Skeletal muscle satellite cell (primary cell): ENCODE data around the gene WBP4. TPM values are rescaled to one million over a fixed set of nuclear protein-coding genes. Genes with fewer than 3 reads are reported as not detected.

Experiments
- H3K27me3 ChIP-seq: 2 replicates; pipeline ENCODE4 v1.7.0; 2013; ENCODE audit warnings: low read length; ENCODE audit not compliant: control insufficient read depth, insufficient read depth
- H3K36me3 ChIP-seq: 2 replicates; pipeline ENCODE4 v1.7.0; 2013; ENCODE audit warnings: mild to moderate bottlenecking, control low read depth, low read length; ENCODE audit not compliant: insufficient read depth
- H3K4me1 ChIP-seq: 2 replicates; pipeline ENCODE4 v1.7.0; 2013; ENCODE audit warnings: low read length; ENCODE audit not compliant: control insufficient read depth, insufficient read depth
- H3K4me2 ChIP-seq: 2 replicates; pipeline ENCODE4 v1.7.0; 2013; ENCODE audit warnings: mild to moderate bottlenecking, low read length
- H3K4me3 ChIP-seq: 2 replicates; pipeline ENCODE4 v1.7.0; 2013; ENCODE audit warnings: low read length
- H3K9ac ChIP-seq: 2 replicates; pipeline ENCODE4 v1.7.0; 2013; ENCODE audit warnings: mild to moderate bottlenecking, low read depth, low read length, moderate library complexity
- H3K9me3 ChIP-seq: replicated peaks from 2 replicates; pipeline ENCODE4 v1.7.0; 2013; ENCODE audit warnings: mild to moderate bottlenecking, control low read depth, low read length
- total RNA-seq: library from RNA; depleted of rRNA; stranded (reverse); fragments of >200 nt; gene quantifications from 2 replicates; pipeline ENCODE4 v1.2.3, GENCODE V29; 2012; rRNA removed

Gene WBP4
- total RNA-seq = 3.5 and 5.1 TPM in 2 replicates

- no peaks in the 10 kb centered on the region for H3K9me3 ChIP-seq
- peaks cover 48% of the 10 kb centered on the region for H3K4me1 ChIP-seq
- no peaks in the 10 kb centered on the region for H3K27me3 ChIP-seq
- H3K4me2 ChIP-seq = peak within 1 kb of the TSS; percentile 92
- H3K36me3 ChIP-seq = peaks cover 20% of the 10 kb centered on the region
- H3K4me3 ChIP-seq = peak within 1 kb of the TSS; percentile 98
- H3K9ac ChIP-seq = peak within 1 kb of the TSS; percentile 98
These were observed at the start of gene WBP4 for GRCh38 chr13:41061075-41061913. WBP4 (plus strand) TSS chr13:41061509; CDS start chr13:41061674, 165 bp downstream.

- Histone ChIP-seq H3K9ac (no peak overlapping the region), H3K4me1 (peaks cover 11% of the 10 kb centered on the region), H3K36me3 (no peaks in the 10 kb centered on the region)
These were observed 48.8 kb upstream of the WBP4 start for GRCh38 chr13:41012536-41012935.

GRCh38 chr13:41013835-41014234, 47.5 kb upstream of the WBP4 start:
- H3K36me3 ChIP-seq = no peaks in the 10 kb centered on the region
- no peaks in the 10 kb centered on the region for H3K9me3 ChIP-seq
- no peak overlapping the region for H3K4me2 ChIP-seq
- H3K9ac ChIP-seq = no peak overlapping the region
- H3K4me1 ChIP-seq = peaks cover 7% of the 10 kb centered on the region
- H3K4me3 ChIP-seq = no peak overlapping the region
- H3K27me3 ChIP-seq = no peaks in the 10 kb centered on the region

More at GRCh38 chr13:41012536-41012935, 48.8 kb upstream of the WBP4 start:
- Histone ChIP-seq H3K27me3 (no peaks in the 10 kb centered on the region), H3K9me3 (no peaks in the 10 kb centered on the region), H3K4me2 (no peak overlapping the region), H3K4me3 (no peak overlapping the region)

- H3K4me1 ChIP-seq = peaks cover 13% of the 10 kb centered on the region
- H3K4me2 ChIP-seq = no peak overlapping the region
- H3K9ac ChIP-seq = no peak overlapping the region
- H3K27me3 ChIP-seq = no peaks in the 10 kb centered on the region
- no peaks in the 10 kb centered on the region for H3K9me3 ChIP-seq
- H3K4me3 ChIP-seq = no peak overlapping the region
- H3K36me3 ChIP-seq = no peaks in the 10 kb centered on the region
These were observed 45.4 kb upstream of the WBP4 start for GRCh38 chr13:41015920-41016319.

- no peak overlapping the region for H3K9ac ChIP-seq
These were observed 44.1 kb upstream of the WBP4 start for GRCh38 chr13:41017159-41017558.

GRCh38 chr13:41017817-41018601, 43.3 kb upstream of the WBP4 start:
- Histone ChIP-seq H3K9ac (no peak overlapping the region), H3K4me1 (peaks cover 13% of the 10 kb centered on the region), H3K9me3 (no peaks in the 10 kb centered on the region), H3K36me3 (no peaks in the 10 kb centered on the region), H3K4me2 (no peak overlapping the region), H3K4me3 (no peak overlapping the region), H3K27me3 (no peaks in the 10 kb centered on the region)

More at GRCh38 chr13:41017159-41017558, 44.1 kb upstream of the WBP4 start:
- Histone ChIP-seq H3K9me3 (no peaks in the 10 kb centered on the region), H3K4me3 (no peak overlapping the region), H3K36me3 (no peaks in the 10 kb centered on the region), H3K27me3 (no peaks in the 10 kb centered on the region), H3K4me2 (no peak overlapping the region), H3K4me1 (peaks cover 13% of the 10 kb centered on the region)

- Histone ChIP-seq H3K4me3 (no peak overlapping the region), H3K4me1 (peaks cover 13% of the 10 kb centered on the region), H3K27me3 (no peaks in the 10 kb centered on the region), H3K4me2 (peak overlapping the region; percentile 52), H3K36me3 (no peaks in the 10 kb centered on the region), H3K9me3 (no peaks in the 10 kb centered on the region), H3K9ac (no peak overlapping the region)
These were observed 42.7 kb upstream of the WBP4 start for GRCh38 chr13:41018602-41018948.

GRCh38 chr13:41019011-41019487, 42.3 kb upstream of the WBP4 start, which contains the start of gene ELF1:
ELF1 (minus strand) TSS chr13:41019316; CDS start chr13:40982054, 37,262 bp downstream.
- H3K9me3 ChIP-seq = no peaks in the 10 kb centered on the region
- peak within 1 kb of the TSS; percentile 52 for H3K4me2 ChIP-seq
- H3K36me3 ChIP-seq = no peaks in the 10 kb centered on the region
- no peak within 1 kb of the TSS for H3K9ac ChIP-seq
- no peaks in the 10 kb centered on the region for H3K27me3 ChIP-seq
- H3K4me3 ChIP-seq = peak within 1 kb of the TSS; percentile 44
- H3K4me1 ChIP-seq = peaks cover 13% of the 10 kb centered on the region

GRCh38 chr13:41019578-41020347, 41.5 kb upstream of the WBP4 start:
- no peak overlapping the region for H3K4me3 ChIP-seq

GRCh38 chr13:41025518-41025917, 35.8 kb upstream of the WBP4 start:
- H3K4me2 ChIP-seq = no peak overlapping the region
- H3K4me3 ChIP-seq = no peak overlapping the region
- H3K9ac ChIP-seq = no peak overlapping the region
- H3K9me3 ChIP-seq = no peaks in the 10 kb centered on the region
- peaks cover 18% of the 10 kb centered on the region for H3K36me3 ChIP-seq
- H3K4me1 ChIP-seq = no peaks in the 10 kb centered on the region
- H3K27me3 ChIP-seq = no peaks in the 10 kb centered on the region

More at GRCh38 chr13:41019578-41020347, 41.5 kb upstream of the WBP4 start:
- H3K9me3 ChIP-seq = no peaks in the 10 kb centered on the region
- H3K36me3 ChIP-seq = no peaks in the 10 kb centered on the region
- peaks cover 13% of the 10 kb centered on the region for H3K4me1 ChIP-seq
- no peak overlapping the region for H3K9ac ChIP-seq
- no peak overlapping the region for H3K4me2 ChIP-seq
- H3K27me3 ChIP-seq = no peaks in the 10 kb centered on the region

- Histone ChIP-seq H3K4me2 (no peak overlapping the region), H3K36me3 (peaks cover 18% of the 10 kb centered on the region), H3K27me3 (no peaks in the 10 kb centered on the region), H3K4me1 (no peaks in the 10 kb centered on the region), H3K4me3 (no peak overlapping the region), H3K9ac (no peak overlapping the region), H3K9me3 (no peaks in the 10 kb centered on the region)
These were observed 34.5 kb upstream of the WBP4 start for GRCh38 chr13:41026788-41027187.
